Right atrium auricular region (tissue), 2 donors: ENCODE results near the gene MYO3B. TPM values are rescaled to one million over a fixed set of nuclear protein-coding genes. Genes with fewer than 3 reads are reported as not detected.

ENCODE experiments used
- DNase-seq: peaks from one replicate; pipeline ENCODE4 v3.0.0-alpha.2; 2019; ENCODE audit warnings: low spot score
- H3K27ac ChIP-seq, 2 donors: fragments of 200-600 bp; sonication (generic); 1 replicate in 1 of 2; 2 replicates in 1 of 2; pipeline ENCODE4 v1.5.1; 2016 to 2019
- H3K27me3 ChIP-seq, 2 donors: fragments of 200-600 bp; sonication (generic); one replicate each; pipeline versions ENCODE4 v1.5.1 to v1.6.0; 2017 to 2019
- H3K36me3 ChIP-seq: fragments of 200-600 bp; sonication (generic); one replicate; pipeline ENCODE4 v1.5.1; 2016
- H3K4me1 ChIP-seq, 2 donors: fragments of 200-600 bp; sonication (generic); one replicate each; pipeline versions ENCODE4 v1.5.1 to v1.6.0; 2017 to 2019
- H3K4me3 ChIP-seq, 2 donors: fragments of 200-600 bp; sonication (generic); 1 replicate in 1 of 2; 2 replicates in 1 of 2; pipeline ENCODE4 v1.5.1; 2017 to 2019; ENCODE audit warnings: mild to moderate bottlenecking in 1 of 2, moderate library complexity in 1 of 2
- H3K9me3 ChIP-seq, 2 donors: fragments of 200-600 bp; sonication (generic); one replicate each; pipeline ENCODE4 v1.5.1; 2019
- CTCF ChIP-seq, 2 donors: fragments of 200-600 bp; sonication (generic); IDR thresholded peaks; one replicate each; pipeline ENCODE4 v1.5.1; 2019; ENCODE audit warnings: antibody characterized with exemption in 2 of 2
- total RNA-seq, 2 donors: library from RNA; depleted of rRNA; stranded (reverse); fragments of >200 nt; gene quantifications; one replicate each; pipeline ENCODE4 v1.1.0, GENCODE V29; 2016

MYO3B gene
- total RNA-seq, 2 donors from 2014 or later, result not detected

- Histone ChIP-seq H3K27ac (no peak overlapping the region), H3K4me1 (no peaks in the 10 kb centered on the region), H3K36me3 (no peaks in the 10 kb centered on the region), H3K4me3 (no peak overlapping the region), H3K9me3 (peaks cover 0 to 8% of the 10 kb centered on the region in 2 donors), H3K27me3 (no peaks in the 10 kb centered on the region)
- no peak for TF ChIP-seq CTCF (IDR thresholded peaks at IDR 0.05)
- no peak for DNase-seq
Observed at GRCh38 chr2:170298861-170299429, 121.0 kb downstream of the MYO3B start.

GRCh38 chr2:170300993-170301392 lies 123.0 kb downstream of the MYO3B start:
- no peak overlapping the region for H3K4me3 ChIP-seq
- TF ChIP-seq CTCF (IDR thresholded peaks at IDR 0.05), result no peak
- H3K27ac ChIP-seq, result no peak overlapping the region
- no peaks in the 10 kb centered on the region for H3K4me1 ChIP-seq
- H3K9me3 ChIP-seq, result peaks cover 0 to 1% of the 10 kb centered on the region in 2 donors
- no peak for DNase-seq
- no peaks in the 10 kb centered on the region for H3K27me3 ChIP-seq
- H3K36me3 ChIP-seq, result no peaks in the 10 kb centered on the region

- DNase-seq, result no peak
- H3K36me3 ChIP-seq, result no peaks in the 10 kb centered on the region
- no peaks in the 10 kb centered on the region for H3K4me1 ChIP-seq
- TF ChIP-seq CTCF (IDR thresholded peaks at IDR 0.05), result no peak
- no peak overlapping the region for H3K4me3 ChIP-seq
- H3K9me3 ChIP-seq, result no peaks in the 10 kb centered on the region
- H3K27me3 ChIP-seq, result no peaks in the 10 kb centered on the region
- no peak overlapping the region for H3K27ac ChIP-seq
Observed at GRCh38 chr2:170301626-170302025, 123.7 kb downstream of the MYO3B start.

- Histone ChIP-seq H3K36me3 (no peaks in the 10 kb centered on the region), H3K27me3 (no peaks in the 10 kb centered on the region), H3K4me3 (no peak overlapping the region), H3K4me1 (no peaks in the 10 kb centered on the region), H3K27ac (no peak overlapping the region), H3K9me3 (no peaks in the 10 kb centered on the region)
- DNase-seq, result no peak
- TF ChIP-seq CTCF (IDR thresholded peaks at IDR 0.05), result no peak
Observed at GRCh38 chr2:170305711-170306110, 127.8 kb downstream of the MYO3B start.

GRCh38 chr2:170306293-170306873 lies 128.4 kb downstream of the MYO3B start:
- Histone ChIP-seq H3K4me1 (no peaks in the 10 kb centered on the region), H3K9me3 (no peaks in the 10 kb centered on the region), H3K27ac (no peak overlapping the region), H3K36me3 (no peaks in the 10 kb centered on the region), H3K27me3 (no peaks in the 10 kb centered on the region), H3K4me3 (no peak overlapping the region)
- no peak for TF ChIP-seq CTCF (IDR thresholded peaks at IDR 0.05)
- no peak for DNase-seq

- no peaks in the 10 kb centered on the region for H3K9me3 ChIP-seq
- H3K27me3 ChIP-seq, result no peaks in the 10 kb centered on the region
Observed at GRCh38 chr2:170307052-170307451, 129.1 kb downstream of the MYO3B start.

More at GRCh38 chr2:170307052-170307451, 129.1 kb downstream of the MYO3B start:
- Histone ChIP-seq H3K27ac (no peak overlapping the region), H3K4me3 (no peak overlapping the region), H3K4me1 (no peaks in the 10 kb centered on the region), H3K36me3 (no peaks in the 10 kb centered on the region)
- no peak for TF ChIP-seq CTCF (IDR thresholded peaks at IDR 0.05)
- DNase-seq, result no peak
